ENCODE data around the gene CSHL1.
A peak's percentile ranks its signal among the peaks of the same experiment; 100 is the strongest.
"Not testable (repeated sequence)": the region's sequence is repeated elsewhere in the genome, so short reads cannot be mapped to it uniquely, and the experiment has no call there.

Gene CSHL1

DNA sequence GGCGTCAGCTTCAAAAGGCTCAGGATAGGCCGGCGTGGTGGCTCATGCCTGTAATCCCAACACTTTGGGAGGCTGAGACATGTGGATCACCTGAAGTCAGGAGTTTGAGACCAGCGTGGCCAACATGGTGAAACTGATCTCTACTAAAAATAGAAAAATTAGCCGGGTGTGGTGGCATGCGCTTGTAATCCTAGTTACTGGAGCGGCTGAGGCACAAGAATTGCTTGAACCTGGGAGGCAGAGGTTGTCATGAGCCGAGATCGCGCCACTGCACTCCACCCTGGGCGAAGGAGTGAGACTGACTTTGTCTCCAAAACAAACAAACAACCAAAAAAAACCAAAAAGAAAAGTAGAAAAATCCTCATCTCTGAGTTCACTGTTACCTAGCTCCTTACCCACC is 25.9 kb downstream of the CSHL1 start:
- not testable (repeated sequence) for DNase-seq (ENCODE audit: low spot score)

DNA sequence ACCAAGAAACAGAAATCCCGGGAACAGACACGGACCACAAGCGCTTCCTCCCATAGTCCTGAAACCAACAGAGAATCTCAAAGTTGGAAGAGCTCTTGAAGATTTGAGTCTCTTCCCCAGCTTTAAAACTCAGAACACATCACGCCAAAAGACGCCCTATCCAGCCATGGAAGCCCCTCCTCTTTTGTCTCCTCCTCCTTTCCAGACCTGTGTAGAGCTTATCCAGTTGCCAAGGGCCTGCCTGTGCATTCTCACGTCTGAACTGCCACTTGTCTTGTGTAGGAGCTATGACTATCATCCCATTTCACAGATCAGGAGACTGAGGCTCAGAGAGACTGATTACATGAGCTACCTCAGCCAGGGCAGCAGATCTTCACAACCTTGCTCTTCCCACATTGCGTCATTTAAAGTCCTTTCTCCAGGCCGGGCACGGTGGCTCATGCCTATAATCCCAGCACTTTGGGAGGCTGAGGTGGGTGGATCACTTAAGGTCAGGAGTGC is 28.4 kb downstream of the CSHL1 start:
- DNase-seq (ENCODE audit: low spot score): not testable (repeated sequence)

GRCh38 chr17:63881935-63882601 is 29.0 kb downstream of the CSHL1 start, which contains the start of gene GH2:
TSS of gene GH2 (minus strand) at chr17:63881944. CDS start at chr17:63881801, 143 bp downstream.
- peak; percentile 70 for DNase-seq (ENCODE audit: low spot score)

DNA sequence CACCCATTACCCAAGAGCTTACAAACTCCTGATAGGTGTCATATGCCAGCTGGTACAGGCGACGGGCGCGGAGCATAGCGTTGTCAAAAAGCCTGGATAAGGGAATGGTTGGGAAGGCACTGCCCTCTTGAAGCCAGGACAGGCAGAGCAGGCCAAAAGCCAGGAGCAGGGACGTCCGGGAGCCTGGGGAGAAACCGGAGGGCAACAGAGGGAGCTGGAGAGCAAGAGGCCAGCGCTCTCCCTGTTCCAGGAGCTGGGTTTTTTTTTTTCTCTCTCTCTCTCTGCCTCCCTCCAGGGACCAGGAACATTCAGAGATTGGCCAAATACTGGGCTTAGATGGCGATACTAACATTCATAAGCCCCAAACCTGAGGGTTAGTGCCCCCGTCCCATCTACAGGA is 29.7 kb downstream of the CSHL1 start:
- not testable (repeated sequence) for DNase-seq (ENCODE audit: low spot score)

DNA sequence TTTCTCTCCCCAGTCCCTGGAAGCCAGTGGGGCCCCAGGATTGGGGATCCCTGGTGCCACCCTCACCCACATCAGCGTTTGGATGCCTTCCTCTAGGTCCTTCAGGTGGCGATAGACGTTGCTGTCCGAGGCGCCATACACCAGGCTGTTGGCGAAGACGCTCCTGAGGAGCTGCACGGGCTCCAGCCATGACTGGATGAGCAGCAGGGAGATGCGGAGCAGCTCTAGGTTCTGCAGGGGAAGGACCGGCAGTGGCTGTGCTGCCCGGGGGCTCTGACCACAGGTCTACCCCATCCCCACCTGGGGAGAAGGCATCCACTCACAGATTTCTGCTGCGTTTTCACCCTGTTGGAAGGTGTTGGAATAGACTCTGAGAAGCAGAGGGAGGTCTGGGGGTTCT is 30.4 kb downstream of the CSHL1 start:
- no peak for DNase-seq (ENCODE audit: low spot score)

DNA sequence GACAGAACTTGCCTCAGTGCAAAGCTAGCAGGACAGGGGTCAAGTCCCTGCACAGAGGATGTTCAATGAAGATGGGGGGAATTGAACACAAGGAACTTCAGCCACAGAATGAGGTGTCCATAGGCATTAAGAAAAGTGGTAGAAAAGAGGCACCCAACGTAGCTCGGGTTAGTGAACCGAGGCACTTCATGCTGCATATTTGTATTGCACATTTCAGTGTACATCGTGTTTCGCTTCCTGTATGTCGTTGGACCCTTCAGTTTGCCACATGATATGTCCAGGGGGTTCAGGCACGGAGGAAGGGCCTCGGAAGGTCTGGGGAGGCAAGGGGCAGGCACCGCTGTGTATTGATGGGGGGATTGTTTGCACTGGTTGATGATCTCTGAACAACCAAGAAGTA is 32.6 kb downstream of the CSHL1 start:
- DNase-seq (ENCODE audit: low spot score): not testable (repeated sequence)

- not testable (repeated sequence) for DNase-seq (ENCODE audit: low spot score)
These were observed 36.4 kb downstream of the CSHL1 start for GRCh38 chr17:63874693-63875092.

GRCh38 chr17:63874061-63874626 is 36.9 kb downstream of the CSHL1 start:
- DNase-seq (ENCODE audit: low spot score): not testable (repeated sequence)

GRCh38 chr17:63873577-63873976 is 37.5 kb downstream of the CSHL1 start, which contains the start of gene CSH2:
TSS of gene CSH2 (minus strand) at chr17:63873677. CDS start at chr17:63873614, 63 bp downstream.
- not testable (repeated sequence) for DNase-seq (ENCODE audit: low spot score)

DNA sequence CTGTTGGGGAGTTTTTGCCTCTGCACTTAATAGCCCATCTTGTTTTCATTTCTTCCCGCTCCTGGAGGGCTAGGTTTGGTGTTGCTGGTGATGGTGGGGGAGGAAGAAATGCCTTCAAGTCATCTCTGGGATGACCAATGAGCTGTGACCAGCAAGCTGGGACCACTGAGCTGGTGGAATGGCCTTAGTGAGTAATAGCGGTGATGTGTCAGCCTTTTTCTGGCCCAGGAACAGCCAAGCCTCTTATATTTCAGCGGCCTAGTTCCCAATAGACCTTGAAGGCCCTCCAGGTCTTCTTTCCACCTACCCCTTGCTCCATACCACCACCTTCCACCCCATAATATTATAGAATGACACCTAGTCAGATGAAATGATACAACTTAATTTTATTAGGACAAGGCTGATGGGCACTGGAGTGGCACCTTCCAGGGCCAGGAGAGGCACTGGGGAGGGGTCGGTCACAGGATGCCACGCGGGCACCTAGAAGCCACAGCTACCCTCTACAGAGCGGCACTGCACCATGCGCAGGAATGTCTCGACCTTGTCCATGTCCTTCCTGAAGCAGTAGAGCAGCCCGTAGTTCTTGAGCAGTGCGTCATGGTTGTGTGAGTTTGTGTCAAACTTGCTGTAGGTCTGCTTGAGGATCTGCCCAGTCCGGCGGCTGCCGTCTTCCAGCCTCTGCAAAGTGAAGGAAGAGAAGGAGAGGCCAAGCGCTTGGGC is 39.3 kb downstream of the CSHL1 start:
- DNase-seq (ENCODE audit: low spot score): not testable (repeated sequence)

GRCh38 chr17:63870292-63870665 is 40.8 kb downstream of the CSHL1 start:
- not testable (repeated sequence) for DNase-seq (ENCODE audit: low spot score)

DNA sequence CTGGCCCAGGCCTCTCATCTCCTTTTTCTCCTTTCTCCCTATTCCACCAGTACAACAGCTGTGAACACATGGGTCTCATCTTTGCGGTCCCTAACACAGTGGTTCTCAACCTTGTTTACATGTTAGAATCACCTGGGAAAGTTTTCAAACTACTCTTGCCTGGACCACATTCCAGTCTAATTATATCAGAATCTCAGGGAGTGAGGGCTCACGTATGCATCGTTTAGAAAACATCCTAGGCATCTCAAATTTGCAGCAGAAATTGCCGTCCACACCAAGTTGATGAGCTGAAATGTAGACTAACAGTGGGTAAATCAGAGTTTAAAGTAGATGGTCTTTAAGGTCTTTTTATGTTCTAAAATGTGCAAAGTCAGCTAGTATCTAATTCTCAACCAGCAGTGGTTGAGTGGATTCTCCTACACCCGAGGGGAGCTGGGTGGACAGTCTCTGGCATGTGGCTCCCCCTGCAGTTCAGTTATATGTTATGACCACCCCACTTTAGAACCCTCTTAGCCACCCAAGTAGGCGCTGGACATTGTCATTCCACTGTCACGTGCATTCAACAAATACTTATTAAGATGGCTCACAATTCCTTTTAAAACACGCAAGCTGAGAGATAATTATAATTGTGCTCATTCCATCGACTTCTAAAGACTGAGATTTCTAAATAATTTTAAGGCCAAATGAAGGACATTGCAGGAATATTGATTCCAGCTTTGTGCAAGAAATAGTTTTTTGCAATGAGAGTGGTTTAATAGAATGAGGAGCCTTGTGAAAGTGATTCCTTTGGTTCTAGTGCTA is 41.4 kb downstream of the CSHL1 start:
- not testable (repeated sequence) for DNase-seq (ENCODE audit: low spot score)

DNA sequence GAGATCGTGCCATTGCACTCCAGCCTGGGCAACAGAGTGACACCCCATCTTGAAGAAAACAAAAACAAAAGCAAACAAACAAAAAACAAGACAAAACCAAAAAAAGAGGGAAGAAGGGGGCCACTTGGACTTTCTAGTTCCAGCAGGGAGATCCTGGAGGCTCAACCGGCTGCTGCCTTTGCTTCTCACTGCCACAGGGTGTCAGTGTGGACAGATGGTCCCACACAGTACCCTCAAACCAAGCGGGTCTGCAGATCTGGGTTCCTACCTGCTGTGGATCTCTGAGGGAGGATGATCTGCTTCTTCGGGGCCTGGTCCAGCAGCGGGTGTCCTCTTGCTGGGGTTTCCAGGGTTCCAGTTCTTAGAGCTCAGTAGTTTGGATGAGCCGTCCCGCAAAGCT is 44.4 kb downstream of the CSHL1 start:
- DNase-seq (ENCODE audit: low spot score): not testable (repeated sequence)
